HPDE6-E6E7 (cell line): Measurements from ENCODE around the gene CS.
"Not testable (repeated sequence)": the region's sequence is repeated elsewhere in the genome, so short reads cannot be mapped to it uniquely, and the experiment has no call there.

Experiments used
- DNase-seq: peaks from one replicate; pipeline ENCODE4 v3.0.0; 2011; ENCODE audit warnings: missing footprints; ENCODE audit errors: extremely low spot score

CS gene

GRCh38 chr12:56280849-56281248, 19.3 kb downstream of the CS start:
- DNase-seq = no peak

GRCh38 chr12:56278905-56279304, 21.2 kb downstream of the CS start:
- no peak for DNase-seq

GRCh38 chr12:56274299-56274698, 25.8 kb downstream of the CS start:
- no peak for DNase-seq

GRCh38 chr12:56272468-56272867, 27.7 kb downstream of the CS start:
- DNase-seq = not testable (repeated sequence)

GRCh38 chr12:56271031-56271430, 29.1 kb downstream of the CS start:
- peak; percentile 38 for DNase-seq

GRCh38 chr12:56267443-56268071, 32.6 kb downstream of the CS start:
- no peak for DNase-seq

GRCh38 chr12:56266693-56267442, 33.3 kb downstream of the CS start, which contains the start of gene COQ10A:
Gene COQ10A (plus strand): TSS chr12:56266942. CDS start chr12:56267119, 177 bp downstream.
- peak; percentile 89 for DNase-seq

GRCh38 chr12:56266068-56266692, 34.0 kb downstream of the CS start:
- not testable (repeated sequence) for DNase-seq

GRCh38 chr12:56262955-56263354, 37.2 kb downstream of the CS start:
- DNase-seq = not testable (repeated sequence)

GRCh38 chr12:56261503-56262232, 38.5 kb downstream of the CS start:
- DNase-seq = peak; percentile 60

- no peak for DNase-seq
Observed at GRCh38 chr12:56260921-56261320, 39.2 kb downstream of the CS start.

GRCh38 chr12:56260380-56260779, 39.8 kb downstream of the CS start:
- no peak for DNase-seq

GRCh38 chr12:56258820-56259183, 41.3 kb downstream of the CS start:
- DNase-seq = no peak

GRCh38 chr12:56258068-56258819, 41.9 kb downstream of the CS start, which contains the start of gene ANKRD52:
Gene ANKRD52 (minus strand): TSS chr12:56258384. CDS start chr12:56258269, 115 bp downstream.
- peak; percentile 75 for DNase-seq

GRCh38 chr12:56257491-56258067, 42.6 kb downstream of the CS start:
- peak; percentile 55 for DNase-seq

GRCh38 chr12:56257071-56257470, 43.1 kb downstream of the CS start:
- no peak for DNase-seq

GRCh38 chr12:56256326-56256960, 43.7 kb downstream of the CS start:
- no peak for DNase-seq

GRCh38 chr12:56255671-56256070, 44.5 kb downstream of the CS start:
- no peak for DNase-seq

GRCh38 chr12:56253091-56253490, 47.0 kb downstream of the CS start:
- no peak for DNase-seq

- no peak for DNase-seq
Observed at GRCh38 chr12:56252649-56253048, 47.5 kb downstream of the CS start.
